GM12878 (cell line): ENCODE results near the gene TTC31. TPM values are rescaled to one million over a fixed set of nuclear protein-coding genes. Genes with fewer than 3 reads are reported as not detected.

ENCODE experiments used
- ATAC-seq: fragments of 200-7000 bp; cut with Tn5 transposase; 3 replicates; pipeline ENCODE4 v1.9.1; 2020; ENCODE audit warnings: mild to moderate bottlenecking, moderate library complexity
- BruUV-seq: library from RNA; stranded (reverse); fragments of 400-500 nt; replicated peaks from 2 replicates; lab custom pipeline; 2021; lab: Mats Ljungman, UMichigan
- CTCF ChIA-PET: fragments of 300-600 bp; sonication (Branson Sonifier 250); formaldehyde crosslinking; extraction: SDS; loops from one replicate; lab custom pipeline; 2021; ENCODE audit warnings: inconsistent platforms; lab: Yijun Ruan, JAX
- POLR2A ChIA-PET: fragments of 350-600 bp; formaldehyde crosslinking; extraction: SDS; loops from one replicate; lab custom pipeline; 2021; ENCODE audit warnings: inconsistent platforms; lab: Charles Lee
- RAD21 ChIA-PET: fragments of 300-600 bp; sonication (Branson Sonifier 250); formaldehyde crosslinking; loops from one replicate; lab custom pipeline; 2023; ENCODE audit warnings: antibody characterized with exemption; ENCODE audit not compliant: unreplicated experiment; lab: Charles Lee
- SMC1A ChIA-PET: fragments of 300-600 bp; sonication (Branson Sonifier 250); formaldehyde crosslinking; loops from one replicate; lab custom pipeline; 2023; ENCODE audit not compliant: unreplicated experiment, uncharacterized antibody; lab: Charles Lee
- DNase-seq: peaks from one replicate; pipeline ENCODE4 v3.0.0-alpha.2; 2011; ENCODE audit warnings: low read depth, low spot score
- FAIRE-seq: peaks from 3 replicates; lab custom pipeline; 2011; peaks lifted over from hg19 to GRCh38; lab: Jason Lieb, UNC
- H2AFZ ChIP-seq: 2 replicates; pipeline ENCODE4 v1.6.0; 2011; ENCODE audit warnings: low read depth, low read length, control low read depth; ENCODE audit not compliant: control insufficient read depth
- H3K27ac ChIP-seq: 2 replicates; pipeline ENCODE4 v1.5.1; 2011; ENCODE audit warnings: control low read depth; ENCODE audit not compliant: control insufficient read depth, insufficient read depth
- H3K27me3 ChIP-seq, 2 experiments: replicated peaks in 1 of 2; 2 replicates each; pipeline versions ENCODE4 v1.6.0 to v1.6.1; 2011; ENCODE audit warnings: low read length in 1 of 2; ENCODE audit not compliant: control insufficient read depth in 2 of 2, insufficient read depth in 2 of 2
- H3K36me3 ChIP-seq, 2 experiments: 2 replicates each; pipeline ENCODE4 v1.5.1; 2011; ENCODE audit warnings: low read length in 1 of 2; ENCODE audit not compliant: control insufficient read depth in 2 of 2, insufficient read depth in 2 of 2
- H3K4me1 ChIP-seq: 2 replicates; pipeline ENCODE4 v1.6.1; 2011; ENCODE audit warnings: mild to moderate bottlenecking, low read length, moderate library complexity, mixed read lengths; ENCODE audit not compliant: control insufficient read depth, insufficient read depth
- H3K4me2 ChIP-seq: 2 replicates; pipeline ENCODE4 v1.6.0; 2011; ENCODE audit warnings: control low read depth; ENCODE audit not compliant: control insufficient read depth, insufficient read depth
- H3K4me3 ChIP-seq: fragments of 200-600 bp; sonication (generic); 2 replicates; pipeline ENCODE4 v1.5.1; 2016
- H3K79me2 ChIP-seq: 2 replicates; pipeline ENCODE4 v1.6.0; 2011; ENCODE audit warnings: low read length; ENCODE audit not compliant: control insufficient read depth, insufficient read depth
- H3K9ac ChIP-seq: 2 replicates; pipeline ENCODE4 v1.8.0; 2011; ENCODE audit warnings: low read length, control low read depth, mixed read lengths; ENCODE audit not compliant: control insufficient read depth, insufficient read depth
- H3K9me3 ChIP-seq: replicated peaks from 3 replicates; pipeline ENCODE4 v1.5.1; 2011; ENCODE audit warnings: mild to moderate bottlenecking, low read length; ENCODE audit not compliant: control insufficient read depth, insufficient read depth
- H4K20me1 ChIP-seq: 2 replicates; pipeline ENCODE4 v1.6.0; 2011; ENCODE audit not compliant: control insufficient read depth, insufficient read depth
- BCL11A ChIP-seq: IDR thresholded peaks from 2 replicates; pipeline ENCODE4 v1.6.1; 2011; ENCODE audit warnings: low read depth, low read length
- CTCF ChIP-seq, 3 experiments: IDR thresholded peaks in 2 of 3; conservative IDR thresholded peaks in 1 of 3; 2 replicates each; pipeline ENCODE4 v1.5.1; 2011; ENCODE audit warnings: low read depth in 3 of 3, low read length in 3 of 3, mild to moderate bottlenecking in 3 of 3, control low read depth in 2 of 3, moderate library complexity in 2 of 3, inconsistent platforms in 1 of 3, mixed read lengths in 1 of 3; ENCODE audit not compliant: control insufficient read depth in 2 of 3, insufficient read depth in 1 of 3; ENCODE audit errors: extremely low read depth in 1 of 3
- DPF2 ChIP-seq: fragments of 450-650 bp; IDR thresholded peaks from 2 replicates; pipeline ENCODE4 v1.6.1; 2017; ENCODE audit warnings: mild to moderate bottlenecking
- E2F4 ChIP-seq: IDR thresholded peaks from 2 replicates; pipeline ENCODE4 v1.6.1; 2012; ENCODE audit warnings: low read depth, low read length, improper control_type of control experiment
- HDGF ChIP-seq: fragments of 450-650 bp; IDR thresholded peaks from 2 replicates; pipeline ENCODE4 v1.6.1; 2016; ENCODE audit warnings: antibody characterized with exemption
- LARP7 ChIP-seq: fragments of 450-650 bp; IDR thresholded peaks from 2 replicates; pipeline ENCODE4 v1.6.1; 2017; ENCODE audit warnings: mild to moderate bottlenecking
- NFYB ChIP-seq: IDR thresholded peaks from 2 replicates; pipeline ENCODE4 v1.6.1; 2011; ENCODE audit warnings: low read depth, mild to moderate bottlenecking, low read length, improper control_type of control experiment, moderate library complexity; ENCODE audit not compliant: insufficient read depth
- PAX8 ChIP-seq: fragments of 450-650 bp; IDR thresholded peaks from 2 replicates; pipeline ENCODE4 v1.6.1; 2017; ENCODE audit warnings: mild to moderate bottlenecking, moderate library complexity
- POU2F2 ChIP-seq: IDR thresholded peaks from 3 replicates; pipeline ENCODE4 v1.6.1; 2011; ENCODE audit warnings: low read depth, mild to moderate bottlenecking, low read length, borderline replicate concordance
- ZBTB33 ChIP-seq: fragments of 450-650 bp; IDR thresholded peaks from 2 replicates; pipeline ENCODE4 v1.6.1; 2017; ENCODE audit warnings: mild to moderate bottlenecking
- ZNF217 ChIP-seq: fragments of 450-650 bp; IDR thresholded peaks from 2 replicates; pipeline ENCODE4 v1.6.1; 2017; ENCODE audit warnings: antibody characterized with exemption, mild to moderate bottlenecking
- WGBS: methylation state at CpG from one replicate; pipeline ENCODE4 v1.1.6; 2016; ENCODE audit warnings: low lambda C conversion rate; ENCODE audit not compliant: insufficient replicate concordance, insufficient coverage; ENCODE audit errors: missing lambda C conversion rate; 5-methylcytosine and 5-hydroxymethylcytosine counted together
- in situ Hi-C: fragments of 300-500 bp; cut with MboI; formaldehyde crosslinking; loops from 9 replicates; pipeline ENCODE4 v1.14.3; 2018; ENCODE audit warnings: mixed read lengths
- intact Hi-C: fragments of 100-400 bp; cut with micrococcal nuclease; formaldehyde crosslinking; loops from one replicate; pipeline ENCODE4 v1.14.2; 2022; ENCODE audit not compliant: unreplicated experiment
- polyA plus RNA-seq, 11 experiments: library from polyadenylated mRNA; depleted of rRNA in 4 of 11; unstranded in 6 of 11; stranded (reverse) in 5 of 11; fragments of >200 nt; fragmentation: Nextera tagmentation in 4 of 11; fragmentation: Illumina TruSeq in 1 of 11; extraction: Ambion mirVana in 4 of 11; extraction: Trizol in 1 of 11; gene quantifications; 1 replicate in 1 of 11; 2 replicates in 10 of 11; pipeline versions ENCODE4 v1.2.1 to v1.2.3, GENCODE V29; 2011 to 2016; ENCODE audit warnings: inconsistent platforms in 2 of 11, missing spikeins in 2 of 11, low read depth in 1 of 11
- total RNA-seq, 4 experiments: library from RNA; depleted of rRNA in 3 of 4; stranded (reverse); fragments of >200 nt in 3 of 4; fragmentation: Illumina TruSeq in 1 of 4; extraction: Trizol in 1 of 4; gene quantifications; 2 replicates each; pipeline versions ENCODE4 v1.2.1 to v1.2.3, GENCODE V29; 2013 to 2021

TTC31 gene
- total and polyA plus RNA-seq, 10 of the 15 experiments (the other 5 are each of a cell fraction or from before 2014, with no cell fraction given): 6.5 to 34.9 (median 25.9) TPM

GRCh38 chr2:74493546-74493945, 10.7 kb downstream of the TTC31 start (continued):
- TF ChIP-seq PAX8: no peak
- TF ChIP-seq HDGF: no peak
- TF ChIP-seq CTCF (IDR thresholded peaks at IDR 0.05 in 2 of 3, conservative IDR thresholded peaks at IDR 0.05 in 1 of 3; ENCODE audit: control insufficient read depth in 2 of 3, extremely low read depth in 1 of 3, insufficient read depth in 1 of 3, low read depth in 3 of 3, low read length in 3 of 3): no peak
- no peak for TF ChIP-seq ZBTB33
- TF ChIP-seq DPF2: no peak
- TF ChIP-seq E2F4: no peak

GRCh38 chr2:74495440-74495839, 12.6 kb downstream of the TTC31 start:
- peaks cover 6% of the 10 kb centered on the region; the same call in 1 of the 2 replicates for H3K4me1 ChIP-seq
- in situ Hi-C loops: no loop called here
- no peak for FAIRE-seq
- peaks cover 11 to 16% of the 10 kb centered on the region in 2 experiments; a peak in 3 of 4 replicates for H3K27me3 ChIP-seq
- no TSS peak for BruUV-seq
- 100% methylated on average over 1 of the region's 1 CpG for WGBS
- H2AFZ ChIP-seq: no peak overlapping the region
- ChIA-PET RAD21 (no interaction called here), SMC1A (interaction anchor here (1.0 kb wide), 1 partner anchor 37 kb away, joined by 3 read pairs; no protein-coding TSS in a partner anchor), POLR2A (no interaction called here), CTCF (interaction anchor here (0.6 to 19.4 kb wide), 4 partner anchors 12 to 234 kb away, joined by 3 to 280 read pairs (median 3); partner anchors contain the start of genes CCDC142, PCGF1 and TTC31)
- no peak overlapping the region for H3K4me3 ChIP-seq
- ATAC-seq: no peak
- H3K9me3 ChIP-seq: no peaks in the 10 kb centered on the region
- no peaks in the 10 kb centered on the region for H3K79me2 ChIP-seq
- DNase-seq: no peak
- H3K9ac ChIP-seq: no peak overlapping the region
- no peaks in the 10 kb centered on the region for H4K20me1 ChIP-seq
- no peak overlapping the region for H3K27ac ChIP-seq
- no peak overlapping the region for H3K4me2 ChIP-seq
- H3K36me3 ChIP-seq: peaks cover 12 to 13% of the 10 kb centered on the region in 2 experiments; a peak in 3 of 4 replicates
- intact Hi-C loops: no loop called here
- TF ChIP-seq BCL11A (no peak), ZNF217 (no peak), POU2F2 (no peak), DPF2 (no peak), NFYB (no peak), LARP7 (no peak)
